NCI-H2029 treated with DMSO at 0.1 percent for 48 hours (cell line): ENCODE results near the gene BPIFB6.

ENCODE experiments used
- DNase-seq: peaks from one replicate; lab custom pipeline; 2025; lab: John Stamatoyannopoulos, UW

The BPIFB6 gene

GRCh38 chr20:33016581-33017109, 14.8 kb upstream of the BPIFB6 start:
- no peak for DNase-seq

DNA sequence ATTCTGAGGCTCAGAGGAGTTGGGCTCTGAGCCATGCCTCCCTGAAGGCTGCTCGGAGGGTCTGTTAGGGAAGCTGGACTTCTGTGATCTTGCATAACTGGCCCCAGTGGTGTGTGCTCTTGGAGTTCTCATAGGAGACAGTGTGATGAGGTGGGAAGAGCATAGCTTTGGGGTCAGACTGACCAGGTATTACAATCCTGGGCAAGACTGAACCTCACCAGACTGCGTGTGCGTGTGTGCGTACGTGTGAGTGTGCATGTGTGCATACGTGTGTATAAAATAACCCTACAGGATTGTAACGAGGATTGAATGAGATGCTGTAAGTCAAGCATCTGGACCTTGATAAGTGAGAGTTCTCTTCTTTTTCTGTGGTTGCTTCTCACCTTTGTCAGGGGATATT, 13.9 kb upstream of the BPIFB6 start:
- no peak for DNase-seq

GRCh38 chr20:33018169-33018931, 13.1 kb upstream of the BPIFB6 start:
- no peak for DNase-seq

- DNase-seq: no peak
Measured at GRCh38 chr20:33019465-33020277, 11.8 kb upstream of the BPIFB6 start.

DNA sequence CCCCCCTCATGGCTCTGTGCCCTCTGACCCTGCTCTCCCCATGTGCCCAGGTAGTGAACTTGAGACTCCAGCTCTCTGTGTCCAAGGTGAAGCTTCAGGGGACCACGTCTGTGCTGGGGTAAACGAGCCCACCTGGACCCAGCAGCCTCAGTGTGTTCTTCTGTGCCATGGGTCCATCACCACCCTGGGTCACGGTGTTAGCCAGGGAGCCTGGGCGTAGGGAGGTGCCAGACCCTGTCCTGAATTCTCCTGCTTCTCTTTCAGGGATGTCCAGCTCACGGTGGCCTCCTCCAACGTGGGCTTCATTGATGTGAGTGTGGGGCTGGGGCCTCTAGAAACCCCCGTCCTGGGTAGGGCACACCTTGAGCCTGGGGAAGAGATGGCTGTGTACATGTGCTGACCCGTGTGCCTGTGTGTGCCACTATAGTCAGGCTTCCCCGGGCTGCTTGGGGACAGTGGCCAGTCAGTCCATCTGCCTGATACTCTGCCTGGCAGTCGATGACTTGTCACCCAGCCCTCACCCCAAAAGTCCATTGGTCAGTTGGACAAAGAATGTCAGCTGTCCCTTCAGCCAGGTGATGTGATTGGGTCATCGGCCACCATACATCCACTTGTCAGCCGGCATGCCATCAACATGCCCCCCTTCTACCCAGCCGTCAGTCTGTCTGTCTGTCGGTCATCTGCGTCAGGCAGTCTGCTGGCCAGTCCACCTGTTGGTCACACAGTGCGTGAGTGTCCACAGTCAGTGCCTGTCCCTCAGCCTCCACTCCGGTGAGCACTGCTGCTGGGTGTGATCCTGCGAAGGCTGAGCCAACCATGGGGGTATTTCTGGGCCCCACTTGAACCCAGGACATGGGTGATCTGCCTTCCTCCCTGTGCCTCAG, 10.9 kb upstream of the BPIFB6 start:
- no peak for DNase-seq

DNA sequence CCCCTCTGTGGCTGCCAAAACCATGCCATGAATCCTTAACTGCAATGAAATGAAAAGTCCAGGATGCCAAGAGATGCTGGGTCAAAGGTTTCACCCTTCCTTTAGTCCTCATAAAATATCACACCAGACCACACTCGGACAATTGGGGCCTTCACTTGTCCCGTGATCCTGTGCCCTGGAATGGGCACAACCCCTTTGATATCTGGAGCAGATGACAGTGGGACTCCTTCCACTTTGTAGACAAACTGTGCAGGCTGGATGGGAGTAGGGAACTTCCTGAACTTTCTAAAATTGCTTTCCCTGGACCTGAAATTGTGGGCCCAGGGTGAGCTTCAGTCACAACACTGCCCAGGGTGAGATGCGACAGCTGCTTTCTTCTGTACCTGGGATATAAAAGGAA, 9.6 kb upstream of the BPIFB6 start:
- DNase-seq: no peak

DNA sequence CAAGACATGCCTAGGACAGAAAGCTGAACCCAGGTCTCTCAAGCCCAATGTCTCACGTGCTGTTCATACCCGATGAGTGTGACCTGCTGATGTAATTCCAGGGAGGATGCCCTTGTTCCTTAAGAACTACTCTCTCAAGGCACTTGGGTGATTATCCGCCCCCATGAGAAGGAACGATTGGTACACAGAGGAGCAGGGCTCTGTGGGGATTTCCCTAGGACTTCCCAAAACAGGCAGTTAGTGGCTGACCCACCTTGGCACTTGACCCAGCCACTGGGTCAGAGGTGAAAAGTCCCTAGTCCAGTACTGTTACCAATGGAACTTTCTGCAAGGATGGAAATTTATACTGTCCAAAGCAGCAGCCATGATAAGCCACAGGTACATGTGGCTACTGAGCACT, 9.2 kb upstream of the BPIFB6 start:
- no peak for DNase-seq

GRCh38 chr20:33022694-33023438, 8.6 kb upstream of the BPIFB6 start:
- no peak for DNase-seq

DNA sequence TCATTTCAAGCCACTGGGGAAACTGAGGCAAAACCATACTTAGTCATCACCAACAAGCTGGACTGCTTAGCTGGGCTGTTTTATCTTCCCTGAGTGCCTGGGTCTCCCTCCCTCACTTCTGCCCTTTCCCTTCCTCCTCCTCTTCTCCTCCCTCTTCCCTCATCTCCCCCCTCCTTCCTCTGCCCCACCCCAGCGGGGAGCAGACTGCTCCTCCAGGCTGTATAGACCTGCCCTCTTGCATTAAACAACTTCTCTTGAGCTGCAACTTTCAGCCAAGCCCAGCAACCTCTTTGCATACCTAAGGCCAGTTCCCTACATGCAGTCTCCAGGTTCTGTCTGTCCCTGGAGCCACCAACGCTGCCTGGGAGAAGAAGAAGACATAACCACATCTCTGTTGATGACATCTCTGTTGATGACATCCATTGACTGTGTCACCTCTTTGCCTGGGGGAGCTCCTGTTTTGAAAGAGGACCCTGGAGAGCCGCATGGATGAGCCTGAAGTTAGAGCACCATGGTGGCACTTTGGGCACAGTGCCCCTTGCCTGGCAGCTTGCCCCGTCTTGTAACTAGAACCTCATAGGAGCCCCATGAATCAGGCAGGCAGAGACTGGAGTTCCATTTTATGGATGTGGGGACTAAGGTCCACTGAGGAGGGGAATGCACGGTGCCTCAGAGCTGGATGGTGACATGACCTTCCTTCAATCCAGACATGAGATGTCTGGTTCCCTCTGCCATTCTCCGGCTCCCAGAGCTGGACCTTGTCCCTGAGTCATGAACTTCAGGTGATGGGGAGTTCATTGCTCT, 7.8 kb upstream of the BPIFB6 start:
- no peak for DNase-seq

GRCh38 chr20:33024243-33024560, 7.2 kb upstream of the BPIFB6 start:
- DNase-seq: no peak

GRCh38 chr20:33024609-33025317, 6.7 kb upstream of the BPIFB6 start:
- DNase-seq: no peak

DNA sequence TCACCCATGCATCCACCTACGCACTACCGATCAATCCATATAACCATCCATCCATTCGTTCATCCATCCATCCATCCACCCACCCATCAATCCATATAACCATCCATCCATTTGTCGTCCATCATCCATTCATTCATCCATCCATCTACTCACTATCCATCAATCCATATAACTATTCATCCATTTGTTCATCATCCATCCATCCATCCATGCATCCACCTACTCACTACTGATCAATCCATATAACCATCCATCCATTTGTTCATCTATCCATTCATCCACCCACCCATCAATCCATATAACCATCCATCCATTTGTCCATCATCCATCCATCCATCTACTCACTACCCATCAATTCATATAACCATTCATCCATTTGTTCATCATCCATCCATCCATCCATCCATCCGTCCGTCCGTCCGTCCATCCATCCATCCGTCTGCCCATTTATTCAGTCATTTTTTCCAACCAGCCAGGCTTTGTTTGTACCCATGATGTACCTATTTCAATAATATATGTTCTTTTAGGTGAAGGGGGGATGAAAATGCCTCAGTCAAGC, 6.1 kb upstream of the BPIFB6 start:
- no peak for DNase-seq

- no peak for DNase-seq
Measured at GRCh38 chr20:33026072-33026778, 5.2 kb upstream of the BPIFB6 start.

- DNase-seq: no peak
Measured at GRCh38 chr20:33026779-33027759, 4.4 kb upstream of the BPIFB6 start.

GRCh38 chr20:33027769-33028751, 3.4 kb upstream of the BPIFB6 start:
- DNase-seq: no peak

- no peak for DNase-seq
Measured at GRCh38 chr20:33028875-33029274, 2.6 kb upstream of the BPIFB6 start.

GRCh38 chr20:33030076-33030475, 1.4 kb upstream of the BPIFB6 start:
- no peak for DNase-seq
